ENCODE measurements around the gene CCNY. TPM values are rescaled to one million over a fixed set of nuclear protein-coding genes. Genes with fewer than 3 reads are reported as not detected.
"Not testable (repeated sequence)": the region's sequence is repeated elsewhere in the genome, so short reads cannot be mapped to it uniquely, and the experiment has no call there.

The CCNY gene
- polyA plus RNA-seq, 2 donors, result 15.1 TPM

- Histone ChIP-seq H3K4me3 (ENCODE audit: low read depth in 1 of 2, low read length in 2 of 2) (no peak overlapping the region), H3K27me3 (ENCODE audit: control insufficient read depth in 1 of 2, insufficient read depth in 2 of 2, low read length in 2 of 2) (no peaks in the 10 kb centered on the region), H3K27ac (ENCODE audit: low read depth in 2 of 2, low read length in 1 of 2) (no peak overlapping the region), H3K4me1 (ENCODE audit: control insufficient read depth in 2 of 2, insufficient read depth in 2 of 2, low read length in 1 of 2) (peaks cover 2 to 6% of the 10 kb centered on the region in 2 donors), H3K9me3 (ENCODE audit: control insufficient read depth in 2 of 2, insufficient read depth in 1 of 2, low read depth in 1 of 2, low read length in 1 of 2) (no peaks in the 10 kb centered on the region), H3K36me3 (ENCODE audit: control insufficient read depth in 2 of 2, insufficient read depth in 2 of 2, low read length in 1 of 2) (no peaks in the 10 kb centered on the region)
- WGBS, 2 donors, result 67 to 88% methylated on average over 7 of the region's 7 CpGs
These were observed 16.2 kb downstream of the CCNY start for GRCh38 chr10:35352512-35352911.

GRCh38 chr10:35353395-35353794 is 17.1 kb downstream of the CCNY start:
- Histone ChIP-seq H3K4me3 (ENCODE audit: low read depth in 1 of 2, low read length in 2 of 2) (no peak overlapping the region), H3K27ac (ENCODE audit: low read depth in 2 of 2, low read length in 1 of 2) (no peak overlapping the region), H3K36me3 (ENCODE audit: control insufficient read depth in 2 of 2, insufficient read depth in 2 of 2, low read length in 1 of 2) (no peaks in the 10 kb centered on the region), H3K27me3 (ENCODE audit: control insufficient read depth in 1 of 2, insufficient read depth in 2 of 2, low read length in 2 of 2) (no peaks in the 10 kb centered on the region), H3K4me1 (ENCODE audit: control insufficient read depth in 2 of 2, insufficient read depth in 2 of 2, low read length in 1 of 2) (peaks cover 2 to 6% of the 10 kb centered on the region in 2 donors), H3K9me3 (ENCODE audit: control insufficient read depth in 2 of 2, insufficient read depth in 1 of 2, low read depth in 1 of 2, low read length in 1 of 2) (no peaks in the 10 kb centered on the region)
- 89 to 93% methylated on average over 2 of the region's 2 CpGs for WGBS, 2 donors

DNA sequence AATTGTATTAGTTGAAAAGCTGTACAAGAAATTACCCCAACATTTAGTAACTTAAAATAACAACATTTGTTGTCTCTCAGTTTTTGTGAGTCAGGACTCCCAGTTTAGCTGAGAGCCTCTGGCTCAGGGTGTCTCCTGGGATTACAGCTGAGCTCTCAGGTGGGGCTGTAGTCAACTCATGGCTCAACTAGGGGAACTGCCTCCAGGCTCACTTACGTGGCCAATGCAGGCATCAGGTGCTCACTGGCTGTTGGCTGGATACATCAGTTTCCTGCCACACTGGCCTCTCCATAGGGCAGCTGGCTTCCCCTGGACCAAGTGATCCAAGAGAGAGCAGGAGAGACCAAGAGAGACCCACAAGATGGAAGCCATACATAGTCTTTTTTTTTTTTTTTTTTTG is 17.5 kb downstream of the CCNY start:
- WGBS, 2 donors, result 67 to 68% methylated on average over 1 of the region's 1 CpG
- Histone ChIP-seq H3K27ac (ENCODE audit: low read depth in 2 of 2, low read length in 1 of 2) (no peak overlapping the region), H3K9me3 (ENCODE audit: control insufficient read depth in 2 of 2, insufficient read depth in 1 of 2, low read depth in 1 of 2, low read length in 1 of 2) (no peaks in the 10 kb centered on the region), H3K4me3 (ENCODE audit: low read depth in 1 of 2, low read length in 2 of 2) (no peak overlapping the region), H3K4me1 (ENCODE audit: control insufficient read depth in 2 of 2, insufficient read depth in 2 of 2, low read length in 1 of 2) (peaks cover 2 to 6% of the 10 kb centered on the region in 2 donors), H3K27me3 (ENCODE audit: control insufficient read depth in 1 of 2, insufficient read depth in 2 of 2, low read length in 2 of 2) (no peaks in the 10 kb centered on the region), H3K36me3 (ENCODE audit: control insufficient read depth in 2 of 2, insufficient read depth in 2 of 2, low read length in 1 of 2) (no peaks in the 10 kb centered on the region)

DNA sequence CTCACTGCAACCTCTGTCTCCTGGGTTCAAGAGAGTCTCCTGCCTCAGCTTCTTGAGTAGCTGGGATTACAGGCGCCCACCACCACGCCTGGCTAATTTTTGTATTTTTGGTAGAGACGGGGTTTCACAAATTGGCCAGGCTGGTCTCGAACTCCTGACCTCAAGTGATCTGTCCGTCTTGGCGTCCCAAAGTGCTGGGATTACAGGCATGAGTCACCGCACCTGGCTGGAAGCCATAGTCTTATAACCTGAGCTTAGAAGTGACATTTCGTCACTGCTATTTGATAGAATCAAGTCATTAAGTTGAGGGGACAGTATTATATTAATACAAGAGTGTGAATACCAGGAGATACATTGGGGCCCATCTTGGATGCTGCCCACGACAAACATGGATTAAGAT is 17.9 kb downstream of the CCNY start:
- H3K4me1 ChIP-seq (ENCODE audit: control insufficient read depth in 2 of 2, insufficient read depth in 2 of 2, low read length in 1 of 2); H3K4me3 ChIP-seq (ENCODE audit: low read depth in 1 of 2, low read length in 2 of 2): not testable (repeated sequence)
- WGBS, 2 donors, result 80 to 83% methylated on average over 9 of the region's 9 CpGs

DNA sequence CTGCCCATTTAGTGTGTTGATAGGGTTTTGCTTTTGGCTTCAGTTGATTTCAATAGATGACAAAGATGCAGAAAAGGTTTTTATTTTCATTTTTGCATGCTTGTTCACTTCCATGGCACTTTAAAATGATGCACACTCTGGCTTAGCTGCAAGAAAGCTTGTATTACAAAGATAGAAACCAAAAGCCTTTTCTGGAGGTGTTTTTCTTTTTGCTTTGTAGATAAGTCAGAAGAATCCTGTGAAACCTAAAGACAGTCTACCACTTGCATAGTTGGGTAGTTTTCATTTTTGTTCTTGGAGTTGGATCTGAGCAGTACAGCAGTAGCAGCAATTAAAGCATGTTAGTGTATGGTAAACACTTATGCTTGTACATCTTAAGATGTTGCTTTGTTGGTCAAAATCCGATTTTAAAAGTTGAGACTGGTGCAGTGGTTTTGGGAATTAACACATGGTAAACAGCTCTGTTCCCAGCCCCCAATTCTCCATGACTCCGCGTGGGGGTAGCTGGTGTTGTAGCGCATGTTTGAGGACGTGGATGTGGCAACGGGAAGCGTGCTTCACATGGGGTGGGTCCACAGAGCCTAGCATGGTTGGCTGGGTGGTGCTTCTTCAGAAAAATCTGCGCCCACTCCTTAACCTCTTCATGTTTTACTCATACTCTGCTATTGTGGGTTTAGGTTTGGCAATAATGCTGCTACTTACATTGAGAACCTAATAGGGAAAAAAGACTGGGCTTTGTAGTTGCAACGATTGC is 19.8 kb downstream of the CCNY start:
- Histone ChIP-seq H3K27me3 (ENCODE audit: control insufficient read depth in 1 of 2, insufficient read depth in 2 of 2, low read length in 2 of 2) (no peaks in the 10 kb centered on the region), H3K9me3 (ENCODE audit: control insufficient read depth in 2 of 2, insufficient read depth in 1 of 2, low read depth in 1 of 2, low read length in 1 of 2) (no peaks in the 10 kb centered on the region), H3K4me1 (ENCODE audit: control insufficient read depth in 2 of 2, insufficient read depth in 2 of 2, low read length in 1 of 2) (peaks cover 2% of the 10 kb centered on the region in 2 donors), H3K36me3 (ENCODE audit: control insufficient read depth in 2 of 2, insufficient read depth in 2 of 2, low read length in 1 of 2) (no peaks in the 10 kb centered on the region), H3K27ac (ENCODE audit: low read depth in 2 of 2, low read length in 1 of 2) (no peak overlapping the region), H3K4me3 (ENCODE audit: low read depth in 1 of 2, low read length in 2 of 2) (no peak overlapping the region)
- WGBS, 2 donors, result 76 to 77% methylated on average over 9 of the region's 9 CpGs

More for the DNA sequence above, 17.9 kb downstream of the CCNY start:
- not testable (repeated sequence) for H3K27me3 ChIP-seq (ENCODE audit: control insufficient read depth in 1 of 2, insufficient read depth in 2 of 2, low read length in 2 of 2); H3K27ac ChIP-seq (ENCODE audit: low read depth in 2 of 2, low read length in 1 of 2); H3K9me3 ChIP-seq (ENCODE audit: control insufficient read depth in 2 of 2, insufficient read depth in 1 of 2, low read depth in 1 of 2, low read length in 1 of 2); H3K36me3 ChIP-seq (ENCODE audit: control insufficient read depth in 2 of 2, insufficient read depth in 2 of 2, low read length in 1 of 2)

DNA sequence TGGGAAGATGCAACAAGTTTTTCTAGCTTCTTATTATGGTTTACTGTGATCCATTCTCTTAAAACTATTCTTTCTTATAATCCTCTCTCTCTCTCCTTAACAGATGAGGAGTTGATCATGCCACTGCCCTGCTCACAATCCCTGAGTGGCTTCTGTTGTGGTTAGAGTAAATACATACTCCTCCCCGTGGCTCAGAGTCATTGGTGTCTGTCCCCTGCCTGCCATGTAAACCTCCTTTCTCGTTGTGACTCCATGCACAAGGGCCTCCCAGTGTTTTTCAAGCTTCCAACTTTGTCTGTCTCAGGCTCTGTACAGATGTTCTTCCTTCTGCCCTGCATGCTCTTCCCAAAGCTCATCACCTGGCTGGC is 20.4 kb downstream of the CCNY start:
- no peak overlapping the region for H3K4me3 ChIP-seq (ENCODE audit: low read depth in 1 of 2, low read length in 2 of 2)
- H3K27me3 ChIP-seq (ENCODE audit: control insufficient read depth in 1 of 2, insufficient read depth in 2 of 2, low read length in 2 of 2), result no peaks in the 10 kb centered on the region
- H3K27ac ChIP-seq (ENCODE audit: low read depth in 2 of 2, low read length in 1 of 2), result no peak overlapping the region
- H3K9me3 ChIP-seq (ENCODE audit: control insufficient read depth in 2 of 2, insufficient read depth in 1 of 2, low read depth in 1 of 2, low read length in 1 of 2), result no peaks in the 10 kb centered on the region
- no peaks in the 10 kb centered on the region for H3K36me3 ChIP-seq (ENCODE audit: control insufficient read depth in 2 of 2, insufficient read depth in 2 of 2, low read length in 1 of 2)
- peaks cover 2% of the 10 kb centered on the region in 2 donors for H3K4me1 ChIP-seq (ENCODE audit: control insufficient read depth in 2 of 2, insufficient read depth in 2 of 2, low read length in 1 of 2)
- 31 to 39% methylated on average over 2 of the region's 2 CpGs for WGBS, 2 donors

DNA sequence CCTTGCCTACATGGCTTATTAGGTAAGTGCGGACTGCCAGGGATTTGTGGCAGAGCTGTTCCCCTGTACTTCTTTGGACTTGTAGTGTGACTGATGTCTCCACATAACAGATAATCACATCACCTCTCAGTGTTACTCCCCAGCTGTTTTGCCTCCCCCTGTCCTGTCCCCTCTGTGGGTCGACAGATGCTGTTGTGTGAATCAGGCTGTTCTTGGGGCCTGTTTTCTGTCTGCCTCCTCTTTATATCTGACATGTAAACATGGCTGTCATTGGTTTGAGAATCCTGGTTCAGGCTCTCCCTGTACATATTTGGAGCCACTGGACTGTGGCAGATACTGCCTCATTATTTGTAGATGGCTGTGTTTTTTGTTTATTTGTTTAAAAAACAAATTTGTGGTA is 22.7 kb downstream of the CCNY start:
- no peaks in the 10 kb centered on the region for H3K36me3 ChIP-seq (ENCODE audit: control insufficient read depth in 2 of 2, insufficient read depth in 2 of 2, low read length in 1 of 2)
- H3K9me3 ChIP-seq (ENCODE audit: control insufficient read depth in 2 of 2, insufficient read depth in 1 of 2, low read depth in 1 of 2, low read length in 1 of 2), result no peaks in the 10 kb centered on the region
- H3K27ac ChIP-seq (ENCODE audit: low read depth in 2 of 2, low read length in 1 of 2), result no peak overlapping the region
- H3K4me3 ChIP-seq (ENCODE audit: low read depth in 1 of 2, low read length in 2 of 2), result no peak overlapping the region
- whole genome bisulfite sequencing, 2 donors, result 75 to 81% methylated on average over 2 of the region's 2 CpGs
- no peaks in the 10 kb centered on the region for H3K27me3 ChIP-seq (ENCODE audit: control insufficient read depth in 1 of 2, insufficient read depth in 2 of 2, low read length in 2 of 2)
- H3K4me1 ChIP-seq (ENCODE audit: control insufficient read depth in 2 of 2, insufficient read depth in 2 of 2, low read length in 1 of 2), result peaks cover 0 to 2% of the 10 kb centered on the region in 2 donors

DNA sequence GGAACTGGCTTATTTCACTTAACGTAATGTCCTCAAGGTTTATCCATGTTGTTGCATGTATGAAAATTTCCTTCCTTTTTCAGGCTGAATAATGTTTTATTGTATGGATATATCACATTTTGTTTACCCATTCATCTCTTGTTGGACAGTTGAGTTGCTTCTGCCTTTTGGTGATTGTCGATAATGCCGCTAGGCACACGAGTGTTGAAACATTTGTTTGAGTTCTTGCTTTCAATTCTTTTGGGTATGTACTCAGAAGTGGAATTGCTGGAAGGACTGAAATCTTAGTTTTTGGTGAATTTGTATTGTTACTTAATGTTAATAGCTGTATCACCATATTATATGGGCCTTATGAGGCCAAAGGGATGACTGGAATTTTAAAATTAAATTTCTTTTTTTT is 23.6 kb downstream of the CCNY start:
- no peaks in the 10 kb centered on the region for H3K27me3 ChIP-seq (ENCODE audit: control insufficient read depth in 1 of 2, insufficient read depth in 2 of 2, low read length in 2 of 2)
- peaks cover 0 to 2% of the 10 kb centered on the region in 2 donors for H3K4me1 ChIP-seq (ENCODE audit: control insufficient read depth in 2 of 2, insufficient read depth in 2 of 2, low read length in 1 of 2)
- H3K36me3 ChIP-seq (ENCODE audit: control insufficient read depth in 2 of 2, insufficient read depth in 2 of 2, low read length in 1 of 2), result no peaks in the 10 kb centered on the region
- no peaks in the 10 kb centered on the region for H3K9me3 ChIP-seq (ENCODE audit: control insufficient read depth in 2 of 2, insufficient read depth in 1 of 2, low read depth in 1 of 2, low read length in 1 of 2)
- H3K4me3 ChIP-seq (ENCODE audit: low read depth in 1 of 2, low read length in 2 of 2), result no peak overlapping the region
- no peak overlapping the region for H3K27ac ChIP-seq (ENCODE audit: low read depth in 2 of 2, low read length in 1 of 2)
- WGBS, 2 donors, result 95 to 96% methylated on average over 4 of the region's 4 CpGs

GRCh38 chr10:35362701-35363350 is 26.5 kb downstream of the CCNY start:
- H3K9me3 ChIP-seq (ENCODE audit: control insufficient read depth in 2 of 2, insufficient read depth in 1 of 2, low read depth in 1 of 2, low read length in 1 of 2), result no peaks in the 10 kb centered on the region
- 97 to 98% methylated on average over 41 of the region's 41 CpGs for WGBS, 2 donors
- H3K27me3 ChIP-seq (ENCODE audit: control insufficient read depth in 1 of 2, insufficient read depth in 2 of 2, low read length in 2 of 2), result no peaks in the 10 kb centered on the region
- H3K27ac ChIP-seq (ENCODE audit: low read depth in 2 of 2, low read length in 1 of 2), result no peak overlapping the region
- no peaks in the 10 kb centered on the region for H3K4me1 ChIP-seq (ENCODE audit: control insufficient read depth in 2 of 2, insufficient read depth in 2 of 2, low read length in 1 of 2)
- H3K4me3 ChIP-seq (ENCODE audit: low read depth in 1 of 2, low read length in 2 of 2), result no peak overlapping the region
- no peaks in the 10 kb centered on the region for H3K36me3 ChIP-seq (ENCODE audit: control insufficient read depth in 2 of 2, insufficient read depth in 2 of 2, low read length in 1 of 2)

- Histone ChIP-seq H3K4me1 (ENCODE audit: control insufficient read depth in 2 of 2, insufficient read depth in 2 of 2, low read length in 1 of 2) (peaks cover 0 to 2% of the 10 kb centered on the region in 2 donors), H3K36me3 (ENCODE audit: control insufficient read depth in 2 of 2, insufficient read depth in 2 of 2, low read length in 1 of 2) (no peaks in the 10 kb centered on the region), H3K9me3 (ENCODE audit: control insufficient read depth in 2 of 2, insufficient read depth in 1 of 2, low read depth in 1 of 2, low read length in 1 of 2) (no peaks in the 10 kb centered on the region), H3K27me3 (ENCODE audit: control insufficient read depth in 1 of 2, insufficient read depth in 2 of 2, low read length in 2 of 2) (no peaks in the 10 kb centered on the region), H3K4me3 (ENCODE audit: low read depth in 1 of 2, low read length in 2 of 2) (no peak overlapping the region), H3K27ac (ENCODE audit: low read depth in 2 of 2, low read length in 1 of 2) (no peak overlapping the region)
- 94 to 96% methylated on average over 5 of the region's 5 CpGs for WGBS, 2 donors
These were observed 27.3 kb downstream of the CCNY start for GRCh38 chr10:35363587-35363986.
